Activated B cell treated with CpG ODN at 0.5 μM for 24 hours (primary cell): ENCODE measurements around the gene GUCY2D. TPM values are rescaled to one million over a fixed set of nuclear protein-coding genes. Genes with fewer than 3 reads are reported as not detected.

Experiments
- ATAC-seq: fragments of 200-7000 bp; cut with Tn5 transposase; one replicate; pipeline ENCODE4 v1.10.0; 2021; ENCODE audit warnings: low read depth, mild to moderate bottlenecking, moderate library complexity
- CTCF ChIA-PET: fragments of 350-600 bp; sonication (Branson Sonifier 250); formaldehyde crosslinking; loops from one replicate; lab custom pipeline; 2021; ENCODE audit warnings: antibody characterized with exemption; lab: Charles Lee
- POLR2A ChIA-PET: fragments of 350-600 bp; sonication (Branson Sonifier 250); formaldehyde crosslinking; loops from one replicate; lab custom pipeline; 2021; ENCODE audit warnings: antibody characterized with exemption; lab: Charles Lee
- DNase-seq: peaks from one replicate; pipeline ENCODE4 v3.0.0; 2022
- H3K27ac Mint-ChIP-seq: one replicate; pipeline ENCODE4 v1.8.0; 2020; ENCODE audit warnings: mixed read lengths
- H3K27me3 Mint-ChIP-seq: one replicate; pipeline ENCODE4 v1.8.0; 2021; ENCODE audit warnings: mixed read lengths
- H3K36me3 Mint-ChIP-seq: one replicate; pipeline ENCODE4 v1.8.0; 2021; ENCODE audit warnings: low read depth, mixed read lengths
- H3K4me1 Mint-ChIP-seq: one replicate; pipeline ENCODE4 v1.8.0; 2021; ENCODE audit warnings: mixed read lengths
- H3K4me3 Mint-ChIP-seq: one replicate; pipeline ENCODE4 v1.8.0; 2020; ENCODE audit warnings: mild to moderate bottlenecking, mixed read lengths
- H3K9me3 Mint-ChIP-seq: one replicate; pipeline ENCODE4 v1.8.0; 2020; ENCODE audit warnings: mixed read lengths
- intact Hi-C: fragments of 100-400 bp; cut with micrococcal nuclease; formaldehyde crosslinking; loops from one replicate; pipeline ENCODE4 v1.15.1; 2024
- total RNA-seq: library from RNA; stranded (reverse); gene quantifications from 2 replicates; pipeline ENCODE4 v1.2.3, GENCODE V29; 2022
- TF ChIP-seq, protein P1 (sequence below): fragments of 200-600 bp; IDR thresholded peaks from one replicate; pipeline ENCODE4 v1.8.0; 2022; ENCODE audit warnings: antibody characterized with exemption, mild to moderate bottlenecking

GUCY2D gene
- total RNA-seq, 1 donor from 2014 or later: not detected

DNA sequence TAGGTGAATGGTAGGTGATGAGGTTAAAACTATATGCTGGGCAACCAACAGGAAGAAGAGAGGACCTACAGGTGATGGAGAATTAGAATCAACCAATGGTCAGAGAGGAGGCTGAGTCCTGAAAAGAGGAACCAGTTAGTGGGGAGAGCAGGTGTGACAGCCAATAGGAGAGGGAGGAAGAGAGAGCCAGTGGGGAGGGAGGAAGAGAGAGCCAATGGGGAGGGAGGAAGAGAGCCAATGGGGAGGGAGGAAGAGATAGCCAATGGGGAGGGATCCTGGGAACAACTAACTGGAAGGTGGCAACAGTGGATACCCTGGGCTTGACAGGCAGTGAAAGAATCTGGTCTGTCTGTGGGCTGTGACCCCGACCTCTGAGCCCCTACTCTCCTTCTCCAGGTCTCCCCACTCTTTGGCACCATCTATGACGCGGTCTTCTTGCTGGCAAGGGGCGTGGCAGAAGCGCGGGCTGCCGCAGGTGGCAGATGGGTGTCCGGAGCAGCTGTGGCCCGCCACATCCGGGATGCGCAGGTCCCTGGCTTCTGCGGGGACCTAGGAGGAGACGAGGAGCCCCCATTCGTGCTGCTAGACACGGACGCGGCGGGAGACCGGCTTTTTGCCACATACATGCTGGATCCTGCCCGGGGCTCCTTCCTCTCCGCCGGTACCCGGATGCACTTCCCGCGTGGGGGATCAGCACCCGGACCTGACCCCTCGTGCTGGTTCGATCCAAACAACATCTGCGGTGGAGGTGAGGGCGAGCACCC, 3.7 kb downstream of the GUCY2D start:
- intact Hi-C loops: no loop called here
- H3K36me3 Mint-ChIP-seq: no peaks in the 10 kb centered on the region
- no peak overlapping the region for H3K4me3 Mint-ChIP-seq
- TF ChIP-seq, protein P1, sequence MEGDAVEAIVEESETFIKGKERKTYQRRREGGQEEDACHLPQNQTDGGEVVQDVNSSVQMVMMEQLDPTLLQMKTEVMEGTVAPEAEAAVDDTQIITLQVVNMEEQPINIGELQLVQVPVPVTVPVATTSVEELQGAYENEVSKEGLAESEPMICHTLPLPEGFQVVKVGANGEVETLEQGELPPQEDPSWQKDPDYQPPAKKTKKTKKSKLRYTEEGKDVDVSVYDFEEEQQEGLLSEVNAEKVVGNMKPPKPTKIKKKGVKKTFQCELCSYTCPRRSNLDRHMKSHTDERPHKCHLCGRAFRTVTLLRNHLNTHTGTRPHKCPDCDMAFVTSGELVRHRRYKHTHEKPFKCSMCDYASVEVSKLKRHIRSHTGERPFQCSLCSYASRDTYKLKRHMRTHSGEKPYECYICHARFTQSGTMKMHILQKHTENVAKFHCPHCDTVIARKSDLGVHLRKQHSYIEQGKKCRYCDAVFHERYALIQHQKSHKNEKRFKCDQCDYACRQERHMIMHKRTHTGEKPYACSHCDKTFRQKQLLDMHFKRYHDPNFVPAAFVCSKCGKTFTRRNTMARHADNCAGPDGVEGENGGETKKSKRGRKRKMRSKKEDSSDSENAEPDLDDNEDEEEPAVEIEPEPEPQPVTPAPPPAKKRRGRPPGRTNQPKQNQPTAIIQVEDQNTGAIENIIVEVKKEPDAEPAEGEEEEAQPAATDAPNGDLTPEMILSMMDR: no peak
- H3K27me3 Mint-ChIP-seq: peaks cover 26% of the 10 kb centered on the region
- POLR2A ChIA-PET: no interaction called here
- no peaks in the 10 kb centered on the region for H3K9me3 Mint-ChIP-seq
- CTCF ChIA-PET: interaction anchor here (0.7 kb wide), 1 partner anchor 94 kb away, joined by 3 read pairs; no protein-coding TSS in a partner anchor
- no peak for ATAC-seq
- H3K27ac Mint-ChIP-seq: no peak overlapping the region
- DNase-seq: no peak
- H3K4me1 Mint-ChIP-seq: peaks cover 7% of the 10 kb centered on the region

DNA sequence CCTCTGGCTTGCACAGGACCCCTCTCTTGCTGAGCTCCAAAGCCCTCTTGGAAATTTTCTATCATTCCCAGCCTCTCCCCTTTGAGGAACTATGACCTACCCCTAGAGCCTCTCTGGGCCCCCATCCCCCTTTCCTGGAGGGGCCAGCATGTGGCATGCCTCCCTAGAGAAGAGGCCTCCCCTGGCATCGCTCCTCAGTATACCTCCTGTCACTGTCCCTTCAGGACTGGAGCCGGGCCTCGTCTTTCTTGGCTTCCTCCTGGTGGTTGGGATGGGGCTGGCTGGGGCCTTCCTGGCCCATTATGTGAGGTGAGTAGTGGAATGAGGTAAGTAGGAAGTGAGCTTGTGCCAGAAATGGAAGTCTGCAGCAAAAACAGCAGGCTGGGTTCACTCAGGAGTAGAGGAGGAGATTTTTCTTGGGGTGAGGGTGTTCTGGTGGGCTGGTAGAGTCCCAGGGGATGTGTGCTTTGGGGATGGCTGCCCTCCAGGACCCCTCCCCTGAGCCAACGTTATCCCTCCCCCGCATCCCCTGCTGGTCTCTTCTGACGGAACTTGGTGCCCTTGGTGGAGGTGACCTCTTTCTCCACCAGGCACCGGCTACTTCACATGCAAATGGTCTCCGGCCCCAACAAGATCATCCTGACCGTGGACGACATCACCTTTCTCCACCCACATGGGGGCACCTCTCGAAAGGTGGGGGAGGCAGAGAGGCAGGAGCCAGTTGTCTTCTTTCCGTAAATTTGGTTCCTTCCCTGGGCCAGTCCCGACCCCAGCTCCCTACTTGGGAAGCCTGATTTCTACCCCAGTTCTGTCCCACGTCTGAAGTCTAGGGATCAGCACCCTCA, 4.6 kb downstream of the GUCY2D start:
- ATAC-seq (no peak), DNase-seq (no peak)
- Mint-ChIP-seq H3K4me3 (no peak overlapping the region), H3K9me3 (no peaks in the 10 kb centered on the region), H3K36me3 (no peaks in the 10 kb centered on the region), H3K4me1 (peaks cover 4% of the 10 kb centered on the region), H3K27me3 (peaks cover 23% of the 10 kb centered on the region), H3K27ac (no peak overlapping the region)
- POLR2A ChIA-PET: no interaction called here
- CTCF ChIA-PET: no interaction called here
- TF ChIP-seq, protein P1: no peak
- intact Hi-C loops: no loop called here

DNA sequence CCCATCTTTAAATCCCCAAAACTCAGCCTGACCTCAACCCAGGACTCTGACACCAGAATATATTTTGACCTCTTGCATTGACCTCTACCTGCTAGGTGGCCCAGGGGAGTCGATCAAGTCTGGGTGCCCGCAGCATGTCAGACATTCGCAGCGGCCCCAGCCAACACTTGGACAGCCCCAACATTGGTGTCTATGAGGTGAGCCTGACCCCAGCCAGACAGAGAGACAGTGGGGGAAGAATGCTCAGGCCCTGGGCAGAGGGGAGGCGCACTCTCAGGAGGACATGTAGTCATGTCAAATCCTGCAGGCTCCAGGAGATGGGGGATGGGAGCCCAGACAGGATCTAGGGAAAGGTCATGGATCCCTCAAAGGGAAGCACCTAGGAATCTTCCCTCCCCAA, 5.4 kb downstream of the GUCY2D start:
- POLR2A ChIA-PET: no interaction called here
- H3K27me3 Mint-ChIP-seq: peaks cover 20% of the 10 kb centered on the region
- intact Hi-C loops: no loop called here
- H3K36me3 Mint-ChIP-seq: no peaks in the 10 kb centered on the region
- H3K9me3 Mint-ChIP-seq: no peaks in the 10 kb centered on the region
- no peak for DNase-seq
- CTCF ChIA-PET: no interaction called here
- TF ChIP-seq, protein P1: no peak
- no peak overlapping the region for H3K4me3 Mint-ChIP-seq
- no peak for ATAC-seq
- H3K4me1 Mint-ChIP-seq: no peaks in the 10 kb centered on the region
- no peak overlapping the region for H3K27ac Mint-ChIP-seq

DNA sequence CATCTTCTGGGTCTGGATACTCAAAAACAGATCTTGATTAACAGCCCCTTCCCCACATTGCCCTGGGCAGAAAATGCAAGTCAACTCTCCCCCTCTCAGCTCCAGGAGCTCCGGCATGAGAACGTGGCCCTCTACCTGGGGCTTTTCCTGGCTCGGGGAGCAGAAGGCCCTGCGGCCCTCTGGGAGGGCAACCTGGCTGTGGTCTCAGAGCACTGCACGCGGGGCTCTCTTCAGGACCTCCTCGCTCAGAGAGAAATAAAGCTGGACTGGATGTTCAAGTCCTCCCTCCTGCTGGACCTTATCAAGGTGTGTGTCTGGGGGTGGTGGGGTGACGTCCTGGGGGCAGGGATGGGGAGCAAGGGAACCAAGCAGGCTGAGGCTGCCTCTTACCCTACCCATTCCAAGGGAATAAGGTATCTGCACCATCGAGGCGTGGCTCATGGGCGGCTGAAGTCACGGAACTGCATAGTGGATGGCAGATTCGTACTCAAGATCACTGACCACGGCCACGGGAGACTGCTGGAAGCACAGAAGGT, 9.7 kb downstream of the GUCY2D start:
- peaks cover 26% of the 10 kb centered on the region for H3K27me3 Mint-ChIP-seq
- H3K27ac Mint-ChIP-seq: no peak overlapping the region
- ChIA-PET POLR2A (no interaction called here), CTCF (no interaction called here)
- ATAC-seq (no peak), DNase-seq (no peak)
- peaks cover 20% of the 10 kb centered on the region for H3K4me1 Mint-ChIP-seq
- no peaks in the 10 kb centered on the region for H3K9me3 Mint-ChIP-seq
- no peak overlapping the region for H3K4me3 Mint-ChIP-seq
- intact Hi-C loops: no loop called here
- H3K36me3 Mint-ChIP-seq: no peaks in the 10 kb centered on the region
- TF ChIP-seq, protein P1: no peak
